Liver (tissue), 9 donors: Measurements from ENCODE around the gene HDAC9. TPM values are rescaled to one million over a fixed set of nuclear protein-coding genes. Genes with fewer than 3 reads are reported as not detected.

ENCODE experiments used
- DNase-seq: peaks from one replicate; pipeline ENCODE4 v3.0.0-alpha.2; 2017; ENCODE audit warnings: low spot score
- H3K27ac ChIP-seq, 2 donors: one replicate each; pipeline ENCODE4 v1.7.0; 2013; ENCODE audit warnings: inconsistent platforms in 2 of 2, low read length in 2 of 2, control low read depth in 1 of 2, low read depth in 1 of 2, mild to moderate bottlenecking in 1 of 2
- H3K27me3 ChIP-seq, 4 donors: one replicate each; pipeline versions ENCODE4 v1.6.1 to v1.7.0; 2013; ENCODE audit warnings: low read length in 3 of 4, inconsistent platforms in 1 of 4, mild to moderate bottlenecking in 1 of 4, moderate library complexity in 1 of 4; ENCODE audit not compliant: control insufficient read depth in 4 of 4, insufficient read depth in 4 of 4
- H3K36me3 ChIP-seq, 4 donors: one replicate each; pipeline versions ENCODE4 v1.6.1 to v1.7.0; 2013; ENCODE audit warnings: low read length in 3 of 4, mild to moderate bottlenecking in 3 of 4, low read depth in 1 of 4, moderate library complexity in 1 of 4; ENCODE audit not compliant: control insufficient read depth in 4 of 4, insufficient read depth in 3 of 4
- H3K4me1 ChIP-seq, 4 donors: one replicate each; pipeline versions ENCODE4 v1.6.1 to v1.7.0; 2013; ENCODE audit warnings: low read length in 3 of 4, mild to moderate bottlenecking in 3 of 4, moderate library complexity in 1 of 4; ENCODE audit not compliant: control insufficient read depth in 4 of 4, insufficient read depth in 4 of 4
- H3K4me3 ChIP-seq, 3 donors: one replicate each; pipeline versions ENCODE4 v1.6.1 to v1.7.0; 2013; ENCODE audit warnings: low read length in 3 of 3, control low read depth in 1 of 3, low read depth in 1 of 3, mild to moderate bottlenecking in 1 of 3
- H3K9ac ChIP-seq, 2 donors: one replicate each; pipeline ENCODE4 v1.7.0; 2013; ENCODE audit warnings: low read length in 2 of 2, mild to moderate bottlenecking in 2 of 2, moderate library complexity in 2 of 2, control low read depth in 1 of 2, low read depth in 1 of 2
- H3K9me3 ChIP-seq, 4 donors: one replicate each; pipeline versions ENCODE4 v1.6.1 to v1.7.0; 2013; ENCODE audit warnings: low read length in 3 of 4; ENCODE audit not compliant: control insufficient read depth in 4 of 4
- ATF3 ChIP-seq: IDR thresholded peaks from 2 replicates; pipeline ENCODE4 v1.6.1; 2016; ENCODE audit warnings: antibody characterized with exemption
- CTCF ChIP-seq: fragments of 150-350 bp; IDR thresholded peaks from 2 replicates; pipeline ENCODE4 v1.5.1; 2017; ENCODE audit warnings: improper control_type of control experiment, low read depth, low read length; ENCODE audit not compliant: missing input control
- EGR1 ChIP-seq, 2 donors: IDR thresholded peaks; 2 replicates each; pipeline ENCODE4 v1.6.1; 2016 to 2018; ENCODE audit warnings: antibody characterized with exemption in 2 of 2, low read depth in 2 of 2
- FOXA1 ChIP-seq: IDR thresholded peaks from 2 replicates; pipeline ENCODE4 v1.6.1; 2016; ENCODE audit warnings: antibody characterized with exemption
- FOXA2 ChIP-seq: IDR thresholded peaks from 2 replicates; pipeline ENCODE4 v1.6.1; 2016; ENCODE audit warnings: antibody characterized with exemption
- GABPA ChIP-seq, 2 donors: IDR thresholded peaks in 1 of 2; conservative IDR thresholded peaks in 1 of 2; 2 replicates each; pipeline ENCODE4 v1.6.1; 2016; ENCODE audit warnings: antibody characterized with exemption in 2 of 2, mild to moderate bottlenecking in 1 of 2, moderate library complexity in 1 of 2
- HNF4A ChIP-seq, 2 donors: conservative IDR thresholded peaks; 2 replicates each; pipeline ENCODE4 v1.6.1; 2016; ENCODE audit warnings: antibody characterized with exemption in 2 of 2, mild to moderate bottlenecking in 2 of 2
- HNF4G ChIP-seq: IDR thresholded peaks from 2 replicates; pipeline ENCODE4 v1.6.1; 2016; ENCODE audit warnings: antibody characterized with exemption
- JUND ChIP-seq, 2 donors: IDR thresholded peaks; 2 replicates each; pipeline ENCODE4 v1.6.1; 2016; ENCODE audit warnings: antibody characterized with exemption in 2 of 2
- NR2F2 ChIP-seq: IDR thresholded peaks from 2 replicates; pipeline ENCODE4 v1.6.1; 2016; ENCODE audit warnings: antibody characterized with exemption
- RAD21 ChIP-seq, 2 donors: IDR thresholded peaks; 2 replicates each; pipeline ENCODE4 v1.6.1; 2016; ENCODE audit warnings: antibody characterized with exemption in 2 of 2, mild to moderate bottlenecking in 2 of 2
- RXRA ChIP-seq, 2 donors: IDR thresholded peaks; 2 replicates each; pipeline ENCODE4 v1.6.1; 2017 to 2018; ENCODE audit warnings: antibody characterized with exemption in 2 of 2, mild to moderate bottlenecking in 1 of 2
- SP1 ChIP-seq: IDR thresholded peaks from 2 replicates; pipeline ENCODE4 v1.6.1; 2018; ENCODE audit warnings: antibody characterized with exemption, mild to moderate bottlenecking
- TAF1 ChIP-seq: conservative IDR thresholded peaks from 2 replicates; pipeline ENCODE4 v1.6.1; 2016; ENCODE audit warnings: antibody characterized with exemption, mild to moderate bottlenecking
- YY1 ChIP-seq: IDR thresholded peaks from 2 replicates; pipeline ENCODE4 v1.6.1; 2016; ENCODE audit warnings: antibody characterized with exemption, mild to moderate bottlenecking
- WGBS: extraction: QIAGEN DNeasy Blood & Tissue Kit; methylation state at CpG from one replicate; pipeline ENCODE4 v1.1.7; 2013; 5-methylcytosine and 5-hydroxymethylcytosine counted together
- polyA plus RNA-seq, 2 donors: library from polyadenylated mRNA; stranded (reverse) in 1 of 2; unstranded in 1 of 2; fragments of 200-250 nt in 1 of 2; fragments of >200 nt in 1 of 2; fragmentation: Nextera tagmentation in 1 of 2; extraction: Ambion mirVana in 1 of 2; gene quantifications; one replicate each; pipeline versions ENCODE4 v1.2.1 to v1.2.3, GENCODE V29; 2013 to 2015
- total RNA-seq, 2 donors: library from RNA; depleted of rRNA; stranded (reverse); fragments of >200 nt; gene quantifications; one replicate each; pipeline ENCODE4 v1.2.3, GENCODE V29; 2014
- TF ChIP-seq, protein P1 (sequence below): IDR thresholded peaks from 2 replicates; pipeline ENCODE4 v1.6.1; 2016; ENCODE audit warnings: antibody characterized with exemption, mild to moderate bottlenecking
- TF ChIP-seq, protein P2 (sequence below): IDR thresholded peaks from 2 replicates; pipeline ENCODE4 v1.6.1; 2016; ENCODE audit warnings: antibody characterized with exemption
- TF ChIP-seq, protein P3 (sequence below): IDR thresholded peaks from 2 replicates; pipeline ENCODE4 v1.6.1; 2016; ENCODE audit warnings: antibody characterized with exemption
- donor health status: healthy.
- donor health status: healthy.
- donor health status: healthy.
- donor health status: healthy.
- donor health status: healthy.

The HDAC9 gene
- total and polyA plus RNA-seq, 4 donors, result 1.0 to 10.1 (median 2.3) TPM

GRCh38 chr7:18788026-18788425 is 292.5 kb downstream of the HDAC9 start:
- H3K9me3 ChIP-seq, result no peaks in the 10 kb centered on the region
- no peaks in the 10 kb centered on the region for H3K27me3 ChIP-seq
- 54% methylated on average over 2 of the region's 2 CpGs for WGBS
- TF ChIP-seq FOXA1 (no peak), SP1 (no peak), HNF4A (conservative IDR thresholded peaks at IDR 0.05) (no peak), NR2F2 (no peak), TAF1 (no peak), GABPA (IDR thresholded peaks at IDR 0.05 in 1 of 2, conservative IDR thresholded peaks at IDR 0.05 in 1 of 2) (no peak), HNF4G (no peak), CTCF (no peak), FOXA2 (no peak), JUND (IDR thresholded peaks at IDR 0.05) (no peak), RAD21 (IDR thresholded peaks at IDR 0.05) (no peak), EGR1 (IDR thresholded peaks at IDR 0.05; ENCODE audit: low read depth in 2 of 2) (no peak), RXRA (IDR thresholded peaks at IDR 0.05) (no peak), ATF3 (no peak), YY1 (no peak)
- TF ChIP-seq, protein P1, sequence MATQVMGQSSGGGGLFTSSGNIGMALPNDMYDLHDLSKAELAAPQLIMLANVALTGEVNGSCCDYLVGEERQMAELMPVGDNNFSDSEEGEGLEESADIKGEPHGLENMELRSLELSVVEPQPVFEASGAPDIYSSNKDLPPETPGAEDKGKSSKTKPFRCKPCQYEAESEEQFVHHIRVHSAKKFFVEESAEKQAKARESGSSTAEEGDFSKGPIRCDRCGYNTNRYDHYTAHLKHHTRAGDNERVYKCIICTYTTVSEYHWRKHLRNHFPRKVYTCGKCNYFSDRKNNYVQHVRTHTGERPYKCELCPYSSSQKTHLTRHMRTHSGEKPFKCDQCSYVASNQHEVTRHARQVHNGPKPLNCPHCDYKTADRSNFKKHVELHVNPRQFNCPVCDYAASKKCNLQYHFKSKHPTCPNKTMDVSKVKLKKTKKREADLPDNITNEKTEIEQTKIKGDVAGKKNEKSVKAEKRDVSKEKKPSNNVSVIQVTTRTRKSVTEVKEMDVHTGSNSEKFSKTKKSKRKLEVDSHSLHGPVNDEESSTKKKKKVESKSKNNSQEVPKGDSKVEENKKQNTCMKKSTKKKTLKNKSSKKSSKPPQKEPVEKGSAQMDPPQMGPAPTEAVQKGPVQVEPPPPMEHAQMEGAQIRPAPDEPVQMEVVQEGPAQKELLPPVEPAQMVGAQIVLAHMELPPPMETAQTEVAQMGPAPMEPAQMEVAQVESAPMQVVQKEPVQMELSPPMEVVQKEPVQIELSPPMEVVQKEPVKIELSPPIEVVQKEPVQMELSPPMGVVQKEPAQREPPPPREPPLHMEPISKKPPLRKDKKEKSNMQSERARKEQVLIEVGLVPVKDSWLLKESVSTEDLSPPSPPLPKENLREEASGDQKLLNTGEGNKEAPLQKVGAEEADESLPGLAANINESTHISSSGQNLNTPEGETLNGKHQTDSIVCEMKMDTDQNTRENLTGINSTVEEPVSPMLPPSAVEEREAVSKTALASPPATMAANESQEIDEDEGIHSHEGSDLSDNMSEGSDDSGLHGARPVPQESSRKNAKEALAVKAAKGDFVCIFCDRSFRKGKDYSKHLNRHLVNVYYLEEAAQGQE, result no peak
- TF ChIP-seq, protein P2, sequence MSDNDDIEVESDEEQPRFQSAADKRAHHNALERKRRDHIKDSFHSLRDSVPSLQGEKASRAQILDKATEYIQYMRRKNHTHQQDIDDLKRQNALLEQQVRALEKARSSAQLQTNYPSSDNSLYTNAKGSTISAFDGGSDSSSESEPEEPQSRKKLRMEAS, result no peak
- TF ChIP-seq, protein P3, sequence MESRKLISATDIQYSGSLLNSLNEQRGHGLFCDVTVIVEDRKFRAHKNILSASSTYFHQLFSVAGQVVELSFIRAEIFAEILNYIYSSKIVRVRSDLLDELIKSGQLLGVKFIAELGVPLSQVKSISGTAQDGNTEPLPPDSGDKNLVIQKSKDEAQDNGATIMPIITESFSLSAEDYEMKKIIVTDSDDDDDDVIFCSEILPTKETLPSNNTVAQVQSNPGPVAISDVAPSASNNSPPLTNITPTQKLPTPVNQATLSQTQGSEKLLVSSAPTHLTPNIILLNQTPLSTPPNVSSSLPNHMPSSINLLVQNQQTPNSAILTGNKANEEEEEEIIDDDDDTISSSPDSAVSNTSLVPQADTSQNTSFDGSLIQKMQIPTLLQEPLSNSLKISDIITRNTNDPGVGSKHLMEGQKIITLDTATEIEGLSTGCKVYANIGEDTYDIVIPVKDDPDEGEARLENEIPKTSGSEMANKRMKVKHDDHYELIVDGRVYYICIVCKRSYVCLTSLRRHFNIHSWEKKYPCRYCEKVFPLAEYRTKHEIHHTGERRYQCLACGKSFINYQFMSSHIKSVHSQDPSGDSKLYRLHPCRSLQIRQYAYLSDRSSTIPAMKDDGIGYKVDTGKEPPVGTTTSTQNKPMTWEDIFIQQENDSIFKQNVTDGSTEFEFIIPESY, result no peak
- H3K36me3 ChIP-seq, result no peaks in the 10 kb centered on the region
- H3K4me3 ChIP-seq, result no peak overlapping the region
- no peaks in the 10 kb centered on the region for H3K4me1 ChIP-seq
- H3K9ac ChIP-seq, result no peak overlapping the region
- DNase-seq, result no peak
- no peak overlapping the region for H3K27ac ChIP-seq
